Sigmoid colon (tissue), 7 donors: ENCODE results near the gene DNER. TPM values are rescaled to one million over a fixed set of nuclear protein-coding genes. Genes with fewer than 3 reads are reported as not detected.

Experiments
- DNase-seq: peaks from one replicate; pipeline ENCODE4 v3.0.0-alpha.2; 2019
- H3K27ac ChIP-seq, 4 donors: fragments of 200-600 bp; sonication (generic); one replicate each; pipeline ENCODE4 v1.5.1; 2016 to 2019; ENCODE audit warnings: mild to moderate bottlenecking in 1 of 4
- H3K27me3 ChIP-seq, 3 donors: fragments of 200-600 bp; sonication (generic); one replicate each; pipeline ENCODE4 v1.5.1; 2019; ENCODE audit warnings: mild to moderate bottlenecking in 1 of 3
- H3K36me3 ChIP-seq, 4 donors: fragments of 200-600 bp; sonication (generic); one replicate each; pipeline ENCODE4 v1.5.1; 2016 to 2019
- H3K4me1 ChIP-seq, 4 donors: fragments of 200-600 bp; sonication (generic); one replicate each; pipeline ENCODE4 v1.5.1; 2017 to 2019
- H3K4me3 ChIP-seq, 4 donors: fragments of 200-600 bp; sonication (generic); one replicate each; pipeline ENCODE4 v1.5.1; 2017 to 2019; ENCODE audit warnings: mild to moderate bottlenecking in 2 of 4, moderate library complexity in 1 of 4
- H3K9me3 ChIP-seq, 4 donors: fragments of 200-600 bp in 3 of 4; sonication (generic) in 3 of 4; one replicate each; pipeline versions ENCODE4 v1.5.1 to v1.6.1; 2013 to 2019
- CTCF ChIP-seq, 4 experiments: fragments of 450-650 bp in 3 of 4; fragments of 200-600 bp in 1 of 4; IDR thresholded peaks; one replicate each; pipeline ENCODE4 v1.5.1; 2016 to 2019; ENCODE audit warnings: antibody characterized with exemption in 4 of 4, mild to moderate bottlenecking in 3 of 4, moderate library complexity in 2 of 4
- EP300 ChIP-seq, 4 donors: sonication (generic); formaldehyde crosslinking; IDR thresholded peaks; one replicate each; pipeline ENCODE4 v1.6.1; 2017; ENCODE audit warnings: antibody characterized with exemption in 4 of 4
- POLR2A ChIP-seq, 2 donors: fragments of 450-650 bp; IDR thresholded peaks; one replicate each; pipeline ENCODE4 v1.6.1; 2016; ENCODE audit warnings: antibody characterized with exemption in 2 of 2, mild to moderate bottlenecking in 2 of 2, moderate library complexity in 2 of 2
- POLR2AphosphoS5 ChIP-seq, 4 donors: sonication (generic); formaldehyde crosslinking; IDR thresholded peaks; one replicate each; pipeline ENCODE4 v1.6.1; 2017; ENCODE audit warnings: antibody characterized with exemption in 4 of 4
- WGBS, 2 donors: extraction: QIAGEN DNeasy Blood & Tissue Kit; methylation state at CpG; one replicate each; pipeline ENCODE4 v1.1.7; 2013; 5-methylcytosine and 5-hydroxymethylcytosine counted together
- intact Hi-C: fragments of 100-400 bp; cut with DNase I; formaldehyde crosslinking; loops from one replicate; pipeline ENCODE4 v1.15.1; 2023
- polyA plus RNA-seq, 3 donors: library from polyadenylated mRNA; stranded (reverse); fragments of 200-250 nt; gene quantifications; one replicate each; pipeline ENCODE4 v1.2.3, GENCODE V29; 2013
- total RNA-seq, 4 donors: library from RNA; depleted of rRNA; stranded (reverse); fragments of >200 nt; gene quantifications; one replicate each; pipeline ENCODE4 v1.1.0, GENCODE V29; 2016
- donor health status: healthy with polysubstance abuse.
- donor health status: Bipolar disorder and iron deficiency.
- donor health status: healthy.

Gene DNER
- total and polyA plus RNA-seq, 7 donors: 2.7 to 17.7 (median 9.9) TPM; not detected in 1

- Histone ChIP-seq H3K4me1 (no peaks in the 10 kb centered on the region), H3K36me3 (no peaks in the 10 kb centered on the region), H3K4me3 (no peak overlapping the region), H3K9me3 (no peaks in the 10 kb centered on the region), H3K27ac (no peak overlapping the region), H3K27me3 (peaks cover 0 to 7% (median 0%) of the 10 kb centered on the region in 3 donors)
- 59 to 70% methylated on average over 3 of the region's 3 CpGs for WGBS, 2 donors
- intact Hi-C loops: no loop called here
- no peak for TF ChIP-seq CTCF (IDR thresholded peaks at IDR 0.05)
- no peak for DNase-seq
Observed at GRCh38 chr2:229669841-229670240, 44.5 kb downstream of the DNER start.

DNA sequence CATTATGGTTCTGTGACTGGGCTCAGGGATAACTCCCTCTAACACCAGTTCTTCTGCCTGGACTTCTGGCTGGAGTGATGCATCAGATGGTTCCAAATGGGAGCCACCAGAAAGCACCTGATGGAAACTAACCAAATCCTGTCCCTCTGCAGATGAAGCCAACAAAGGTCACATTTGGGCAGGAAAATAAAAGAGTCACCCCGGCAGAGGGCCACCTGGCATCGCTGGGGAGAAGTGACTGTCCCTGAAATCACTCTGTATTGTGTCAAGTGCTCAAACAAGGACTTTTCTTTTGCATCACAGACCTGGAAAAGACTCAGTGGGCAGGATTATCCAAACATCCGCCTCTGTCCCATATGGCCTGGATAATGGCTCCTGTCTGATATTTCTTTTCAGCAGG lies 47.5 kb downstream of the DNER start:
- 86 to 87% methylated on average over 3 of the region's 3 CpGs for WGBS, 2 donors
- H3K27me3 ChIP-seq: peaks cover 0 to 4% (median 0%) of the 10 kb centered on the region in 3 donors
- no peaks in the 10 kb centered on the region for H3K36me3 ChIP-seq
- TF ChIP-seq CTCF (IDR thresholded peaks at IDR 0.05) (no peak), POLR2A (IDR thresholded peaks at IDR 0.05) (no peak), POLR2AphosphoS5 (IDR thresholded peaks at IDR 0.05) (no peak), EP300 (IDR thresholded peaks at IDR 0.05) (no peak)
- no peak for DNase-seq
- intact Hi-C loops: no loop called here
- no peak overlapping the region for H3K4me3 ChIP-seq
- H3K27ac ChIP-seq: no peak overlapping the region
- no peaks in the 10 kb centered on the region for H3K4me1 ChIP-seq
- no peaks in the 10 kb centered on the region for H3K9me3 ChIP-seq

DNA sequence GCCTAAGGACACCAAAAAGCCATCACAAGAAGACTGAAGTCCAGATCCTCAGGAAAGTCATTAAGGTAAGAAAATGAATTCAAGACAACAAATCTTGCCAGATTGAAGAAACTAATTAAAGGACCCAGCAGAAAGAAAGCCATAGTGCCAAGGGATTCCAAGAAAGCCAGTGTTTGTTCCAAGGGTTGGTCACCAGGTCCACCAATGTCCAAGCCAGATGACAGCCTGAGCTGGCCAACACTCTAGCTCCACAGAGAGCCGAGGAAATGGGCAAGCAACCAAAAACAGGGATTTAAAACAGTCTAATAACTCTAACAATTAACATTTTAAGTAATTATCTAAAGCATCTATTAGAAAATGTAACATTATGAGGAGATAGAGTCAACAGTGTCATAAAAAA lies 49.2 kb downstream of the DNER start:
- no peak overlapping the region for H3K4me3 ChIP-seq
- 25 to 65% methylated on average over 1 of the region's 1 CpG for WGBS, 2 donors
- H3K4me1 ChIP-seq: no peaks in the 10 kb centered on the region
- DNase-seq: no peak
- no peaks in the 10 kb centered on the region for H3K9me3 ChIP-seq
- no peak overlapping the region for H3K27ac ChIP-seq
- no peaks in the 10 kb centered on the region for H3K27me3 ChIP-seq
- intact Hi-C loops: no loop called here
- TF ChIP-seq EP300 (IDR thresholded peaks at IDR 0.05) (no peak), CTCF (IDR thresholded peaks at IDR 0.05) (no peak), POLR2A (IDR thresholded peaks at IDR 0.05) (no peak), POLR2AphosphoS5 (IDR thresholded peaks at IDR 0.05) (no peak)
- H3K36me3 ChIP-seq: no peaks in the 10 kb centered on the region

DNA sequence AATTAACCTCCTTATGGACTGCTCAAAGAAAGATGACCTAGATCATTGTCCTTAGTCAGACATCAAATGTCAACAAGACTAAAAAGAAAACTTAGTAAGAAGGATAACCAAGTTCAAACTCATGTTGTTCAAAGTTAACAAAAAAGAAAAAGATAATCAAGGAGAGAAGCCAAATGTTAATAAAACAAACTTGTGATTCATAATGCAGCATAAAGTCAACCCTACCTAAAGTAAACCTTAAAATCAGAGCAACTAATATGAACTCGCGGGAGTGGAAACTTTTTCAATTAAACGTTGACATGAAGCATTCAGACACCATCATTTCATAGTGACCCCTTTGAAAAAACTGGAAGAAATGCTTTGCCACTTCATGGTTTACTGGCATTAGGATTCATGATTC lies 52.9 kb downstream of the DNER start:
- no peak for DNase-seq
- TF ChIP-seq POLR2AphosphoS5 (IDR thresholded peaks at IDR 0.05) (no peak), POLR2A (IDR thresholded peaks at IDR 0.05) (no peak), CTCF (IDR thresholded peaks at IDR 0.05) (no peak), EP300 (IDR thresholded peaks at IDR 0.05) (no peak)
- H3K27ac ChIP-seq: no peak overlapping the region
- H3K36me3 ChIP-seq: no peaks in the 10 kb centered on the region
- no peak overlapping the region for H3K4me3 ChIP-seq
- H3K9me3 ChIP-seq: no peaks in the 10 kb centered on the region
- H3K27me3 ChIP-seq: no peaks in the 10 kb centered on the region
- intact Hi-C loops: no loop called here
- 93% methylated on average over 3 of the region's 3 CpGs for WGBS, 2 donors
- no peaks in the 10 kb centered on the region for H3K4me1 ChIP-seq

DNA sequence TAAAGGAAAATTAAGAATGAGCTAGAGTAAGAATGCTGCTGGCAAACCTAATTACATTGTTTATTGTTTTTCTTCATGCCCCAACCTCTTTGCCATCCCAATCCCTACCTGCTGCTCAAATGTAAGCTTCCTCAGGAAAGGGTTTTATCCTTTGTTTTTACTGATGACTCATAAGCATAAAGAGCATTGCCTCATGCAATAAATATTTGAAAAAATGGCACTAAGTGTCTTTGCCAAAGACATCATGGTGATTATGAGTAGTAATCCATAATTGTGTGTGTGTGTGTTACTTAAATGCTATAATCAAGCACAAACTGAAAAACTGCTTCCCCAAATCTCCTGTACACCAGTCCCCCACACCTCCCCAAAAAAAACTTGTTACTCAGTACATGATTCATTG lies 53.4 kb downstream of the DNER start:
- intact Hi-C loops: no loop called here
- no peak for TF ChIP-seq EP300 (IDR thresholded peaks at IDR 0.05)
- no peaks in the 10 kb centered on the region for H3K27me3 ChIP-seq
- no peaks in the 10 kb centered on the region for H3K36me3 ChIP-seq
- no peak overlapping the region for H3K4me3 ChIP-seq
- no peaks in the 10 kb centered on the region for H3K9me3 ChIP-seq
- no peak for DNase-seq
- no peaks in the 10 kb centered on the region for H3K4me1 ChIP-seq
- H3K27ac ChIP-seq: no peak overlapping the region
